GM23338 (cell line): ENCODE results near the gene ZNF670. TPM values are rescaled to one million over a fixed set of nuclear protein-coding genes. Genes with fewer than 3 reads are reported as not detected.

Source experiments
- ATAC-seq: fragments of 200-7000 bp; cut with Tn5 transposase; 3 replicates; pipeline ENCODE4 v1.9.1; 2020
- DNase-seq: peaks from one replicate; pipeline ENCODE4 v3.0.0-alpha.2; 2015; ENCODE audit warnings: low spot score
- H2AFZ ChIP-seq: fragments of 200-600 bp; sonication (generic); 2 replicates; pipeline ENCODE4 v1.8.0; 2016; ENCODE audit warnings: antibody characterized with exemption, mild to moderate bottlenecking, moderate library complexity
- H3F3A ChIP-seq: fragments of 200-600 bp; sonication (generic); replicated peaks from 2 replicates; pipeline ENCODE4 v1.8.0; 2017; ENCODE audit warnings: antibody characterized with exemption, mixed run types, low read depth
- H3K27ac ChIP-seq: fragments of 200-600 bp; sonication (generic); 2 replicates; pipeline ENCODE4 v1.6.1; 2016; ENCODE audit warnings: low read depth
- H3K27me3 ChIP-seq: fragments of 200-600 bp; sonication (generic); 2 replicates; pipeline ENCODE4 v1.8.0; 2016; ENCODE audit warnings: mild to moderate bottlenecking, mixed run types, moderate library complexity; ENCODE audit not compliant: insufficient read depth
- H3K36me3 ChIP-seq: fragments of 200-600 bp; sonication (generic); 2 replicates; pipeline ENCODE4 v1.8.0; 2016; ENCODE audit warnings: mild to moderate bottlenecking; ENCODE audit not compliant: insufficient read depth
- H3K4me1 ChIP-seq: fragments of 200-600 bp; sonication (generic); 2 replicates; pipeline ENCODE4 v1.8.0; 2016; ENCODE audit warnings: mild to moderate bottlenecking, moderate library complexity; ENCODE audit not compliant: insufficient read depth
- H3K4me2 ChIP-seq: fragments of 200-600 bp; sonication (generic); 2 replicates; pipeline ENCODE4 v1.7.1; 2017; ENCODE audit warnings: mixed run types
- H3K4me3 ChIP-seq: fragments of 200-600 bp; sonication (generic); 2 replicates; pipeline ENCODE4 v1.6.1; 2016; ENCODE audit warnings: mixed run types
- H3K79me2 ChIP-seq: fragments of 200-600 bp; sonication (generic); replicated peaks from 2 replicates; pipeline ENCODE4 v1.8.0; 2017; ENCODE audit warnings: mild to moderate bottlenecking; ENCODE audit not compliant: insufficient read depth
- H3K9me2 ChIP-seq: fragments of 200-600 bp; sonication (generic); 2 replicates; pipeline ENCODE4 v1.8.0; 2017; ENCODE audit not compliant: insufficient read depth
- H4K20me1 ChIP-seq: fragments of 200-600 bp; sonication (generic); replicated peaks from 2 replicates; pipeline ENCODE4 v1.8.0; 2017; ENCODE audit warnings: mild to moderate bottlenecking; ENCODE audit not compliant: insufficient read depth
- H3K27ac Mint-ChIP-seq: 2 replicates; pipeline ENCODE4 v1.8.0; 2020; ENCODE audit warnings: inconsistent platforms, mild to moderate bottlenecking, moderate library complexity, mixed read lengths
- H3K27me3 Mint-ChIP-seq: 3 replicates; pipeline ENCODE4 v1.8.0; 2022; ENCODE audit warnings: low read depth, mild to moderate bottlenecking, moderate library complexity, mixed read lengths, inconsistent platforms; ENCODE audit not compliant: insufficient read depth, poor library complexity
- H3K36me3 Mint-ChIP-seq: 3 replicates; pipeline ENCODE4 v1.8.0; 2021; ENCODE audit warnings: low read depth, mild to moderate bottlenecking, inconsistent platforms, moderate library complexity, mixed read lengths
- H3K4me1 Mint-ChIP-seq: 3 replicates; pipeline ENCODE4 v1.8.0; 2020; ENCODE audit warnings: mild to moderate bottlenecking, inconsistent platforms, mixed read lengths
- H3K4me3 Mint-ChIP-seq: 3 replicates; pipeline ENCODE4 v1.8.0; 2021; ENCODE audit warnings: moderate library complexity, mild to moderate bottlenecking, inconsistent platforms, mixed read lengths
- H3K9me3 Mint-ChIP-seq: 3 replicates; pipeline ENCODE4 v1.8.0; 2020; ENCODE audit warnings: moderate library complexity, mild to moderate bottlenecking, inconsistent platforms, mixed read lengths
- CREB1 ChIP-seq: fragments of 250-450 bp; sonication (Bioruptor Pico); IDR thresholded peaks from 2 replicates; pipeline ENCODE4 v1.5.0; 2020; ENCODE audit warnings: low read depth, mild to moderate bottlenecking, moderate library complexity
- CTCF ChIP-seq, 2 experiments: fragments of 200-600 bp in 1 of 2; sonication (generic) in 1 of 2; conservative IDR thresholded peaks; 2 replicates each; pipeline versions ENCODE4 v1.5.1 to v1.6.1; 2016 to 2017; ENCODE audit warnings: antibody characterized with exemption in 2 of 2, low read depth in 2 of 2, mild to moderate bottlenecking in 2 of 2, moderate library complexity in 1 of 2
- ETS1 ChIP-seq: IDR thresholded peaks from 2 replicates; pipeline ENCODE4 v1.6.1; 2016; ENCODE audit warnings: antibody characterized with exemption
- EZH2 ChIP-seq: fragments of 200-600 bp; sonication (generic); IDR thresholded peaks from one replicate; pipeline ENCODE4 v1.8.0; 2017; ENCODE audit warnings: antibody characterized with exemption, mild to moderate bottlenecking, low read depth; ENCODE audit not compliant: unreplicated experiment
- EZH2phosphoT487 ChIP-seq: fragments of 200-600 bp; sonication (generic); IDR thresholded peaks from one replicate; pipeline ENCODE4 v1.8.1; 2018; ENCODE audit warnings: antibody characterized with exemption; ENCODE audit not compliant: unreplicated experiment
- JUNB ChIP-seq: IDR thresholded peaks from one replicate; pipeline ENCODE4 v1.6.1; 2016; ENCODE audit warnings: antibody characterized with exemption; ENCODE audit not compliant: unreplicated experiment
- NANOG ChIP-seq: IDR thresholded peaks from 2 replicates; pipeline ENCODE4 v1.6.1; 2016; ENCODE audit warnings: antibody characterized with exemption, borderline replicate concordance
- POLR2AphosphoS5 ChIP-seq: IDR thresholded peaks from 2 replicates; pipeline ENCODE4 v1.6.1; 2016; ENCODE audit warnings: antibody characterized with exemption, low read depth
- STAT1 ChIP-seq: IDR thresholded peaks from one replicate; pipeline ENCODE4 v1.6.1; 2016; ENCODE audit warnings: antibody characterized with exemption; ENCODE audit not compliant: unreplicated experiment
- ZNF114 ChIP-seq: fragments of 250-450 bp; sonication (Bioruptor Pico); IDR thresholded peaks from 2 replicates; pipeline ENCODE4 v1.5.0; 2020; ENCODE audit warnings: mild to moderate bottlenecking, moderate library complexity
- ZNF331 ChIP-seq: fragments of 250-450 bp; sonication (Bioruptor Pico); IDR thresholded peaks from 2 replicates; pipeline ENCODE4 v1.5.0; 2020; ENCODE audit warnings: low read depth, mild to moderate bottlenecking, moderate library complexity
- polyA plus RNA-seq: library from polyadenylated mRNA; unstranded; fragments of >200 nt; fragmentation: Nextera tagmentation; extraction: Ambion mirVana; gene quantifications from 2 replicates; pipeline ENCODE4 v1.2.1, GENCODE V29; 2016
- total RNA-seq: library from RNA; depleted of rRNA; stranded (reverse); fragments of >200 nt; shearing (Covaris generic); gene quantifications from 2 replicates; pipeline ENCODE4 v1.2.3, GENCODE V29; 2014
- TF ChIP-seq, protein P1 (sequence below): fragments of 250-450 bp; sonication (Bioruptor Pico); IDR thresholded peaks from 2 replicates; pipeline ENCODE4 v1.5.0; 2020; ENCODE audit warnings: mild to moderate bottlenecking, moderate library complexity
- TF ChIP-seq, protein P2 (sequence below): IDR thresholded peaks from one replicate; pipeline ENCODE4 v1.6.1; 2018; ENCODE audit warnings: antibody characterized with exemption; ENCODE audit not compliant: unreplicated experiment

Gene ZNF670
- total and polyA plus RNA-seq, 2 experiments from 2014 or later: 8.0 to 19.3 TPM

DNA sequence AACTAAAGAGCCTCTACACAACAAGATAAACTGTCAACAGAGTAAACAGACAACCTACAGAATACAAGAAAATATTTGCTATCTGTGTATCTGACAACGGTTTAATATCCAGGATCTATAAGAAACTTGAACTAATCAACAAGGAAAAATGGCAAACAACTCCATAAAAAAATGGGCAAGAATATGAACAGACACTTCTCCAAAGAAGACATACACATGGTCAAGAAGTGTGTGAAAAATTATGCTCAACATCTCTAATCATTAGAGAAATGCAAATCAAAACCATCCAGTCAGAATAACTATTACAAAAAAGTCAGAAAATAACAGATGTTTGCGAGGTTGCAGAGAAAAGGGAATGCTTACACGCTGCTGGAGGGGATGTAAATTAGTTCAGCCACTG, 8.0 kb downstream of the ZNF670 start:
- no peak overlapping the region for H2AFZ ChIP-seq
- Mint-ChIP-seq H3K9me3 (peaks cover 63% of the 10 kb centered on the region), H3K27ac (no peak overlapping the region), H3K4me3 (no peak overlapping the region), H3K4me1 (peaks cover 6% of the 10 kb centered on the region; the same call in 2 of the 3 replicates), H3K36me3 (peaks cover 78% of the 10 kb centered on the region), H3K27me3 (peaks cover 2% of the 10 kb centered on the region)
- no peaks in the 10 kb centered on the region for H3K4me1 ChIP-seq
- peaks cover 7% of the 10 kb centered on the region; the same call in 1 of the 2 replicates for H3K36me3 ChIP-seq
- ATAC-seq (no peak), DNase-seq (no peak)
- H3K4me2 ChIP-seq: no peak overlapping the region
- no peak overlapping the region for H3K27ac ChIP-seq
- H3K27me3 ChIP-seq: no peaks in the 10 kb centered on the region
- peaks cover 99% of the 10 kb centered on the region for H3K79me2 ChIP-seq
- no peaks in the 10 kb centered on the region for H3F3A ChIP-seq
- H3K4me3 ChIP-seq: no peak overlapping the region
- no peaks in the 10 kb centered on the region for H3K9me2 ChIP-seq
- H4K20me1 ChIP-seq: peaks cover 29% of the 10 kb centered on the region
- no peak for TF ChIP-seq EZH2phosphoT487
- TF ChIP-seq, protein P1, sequence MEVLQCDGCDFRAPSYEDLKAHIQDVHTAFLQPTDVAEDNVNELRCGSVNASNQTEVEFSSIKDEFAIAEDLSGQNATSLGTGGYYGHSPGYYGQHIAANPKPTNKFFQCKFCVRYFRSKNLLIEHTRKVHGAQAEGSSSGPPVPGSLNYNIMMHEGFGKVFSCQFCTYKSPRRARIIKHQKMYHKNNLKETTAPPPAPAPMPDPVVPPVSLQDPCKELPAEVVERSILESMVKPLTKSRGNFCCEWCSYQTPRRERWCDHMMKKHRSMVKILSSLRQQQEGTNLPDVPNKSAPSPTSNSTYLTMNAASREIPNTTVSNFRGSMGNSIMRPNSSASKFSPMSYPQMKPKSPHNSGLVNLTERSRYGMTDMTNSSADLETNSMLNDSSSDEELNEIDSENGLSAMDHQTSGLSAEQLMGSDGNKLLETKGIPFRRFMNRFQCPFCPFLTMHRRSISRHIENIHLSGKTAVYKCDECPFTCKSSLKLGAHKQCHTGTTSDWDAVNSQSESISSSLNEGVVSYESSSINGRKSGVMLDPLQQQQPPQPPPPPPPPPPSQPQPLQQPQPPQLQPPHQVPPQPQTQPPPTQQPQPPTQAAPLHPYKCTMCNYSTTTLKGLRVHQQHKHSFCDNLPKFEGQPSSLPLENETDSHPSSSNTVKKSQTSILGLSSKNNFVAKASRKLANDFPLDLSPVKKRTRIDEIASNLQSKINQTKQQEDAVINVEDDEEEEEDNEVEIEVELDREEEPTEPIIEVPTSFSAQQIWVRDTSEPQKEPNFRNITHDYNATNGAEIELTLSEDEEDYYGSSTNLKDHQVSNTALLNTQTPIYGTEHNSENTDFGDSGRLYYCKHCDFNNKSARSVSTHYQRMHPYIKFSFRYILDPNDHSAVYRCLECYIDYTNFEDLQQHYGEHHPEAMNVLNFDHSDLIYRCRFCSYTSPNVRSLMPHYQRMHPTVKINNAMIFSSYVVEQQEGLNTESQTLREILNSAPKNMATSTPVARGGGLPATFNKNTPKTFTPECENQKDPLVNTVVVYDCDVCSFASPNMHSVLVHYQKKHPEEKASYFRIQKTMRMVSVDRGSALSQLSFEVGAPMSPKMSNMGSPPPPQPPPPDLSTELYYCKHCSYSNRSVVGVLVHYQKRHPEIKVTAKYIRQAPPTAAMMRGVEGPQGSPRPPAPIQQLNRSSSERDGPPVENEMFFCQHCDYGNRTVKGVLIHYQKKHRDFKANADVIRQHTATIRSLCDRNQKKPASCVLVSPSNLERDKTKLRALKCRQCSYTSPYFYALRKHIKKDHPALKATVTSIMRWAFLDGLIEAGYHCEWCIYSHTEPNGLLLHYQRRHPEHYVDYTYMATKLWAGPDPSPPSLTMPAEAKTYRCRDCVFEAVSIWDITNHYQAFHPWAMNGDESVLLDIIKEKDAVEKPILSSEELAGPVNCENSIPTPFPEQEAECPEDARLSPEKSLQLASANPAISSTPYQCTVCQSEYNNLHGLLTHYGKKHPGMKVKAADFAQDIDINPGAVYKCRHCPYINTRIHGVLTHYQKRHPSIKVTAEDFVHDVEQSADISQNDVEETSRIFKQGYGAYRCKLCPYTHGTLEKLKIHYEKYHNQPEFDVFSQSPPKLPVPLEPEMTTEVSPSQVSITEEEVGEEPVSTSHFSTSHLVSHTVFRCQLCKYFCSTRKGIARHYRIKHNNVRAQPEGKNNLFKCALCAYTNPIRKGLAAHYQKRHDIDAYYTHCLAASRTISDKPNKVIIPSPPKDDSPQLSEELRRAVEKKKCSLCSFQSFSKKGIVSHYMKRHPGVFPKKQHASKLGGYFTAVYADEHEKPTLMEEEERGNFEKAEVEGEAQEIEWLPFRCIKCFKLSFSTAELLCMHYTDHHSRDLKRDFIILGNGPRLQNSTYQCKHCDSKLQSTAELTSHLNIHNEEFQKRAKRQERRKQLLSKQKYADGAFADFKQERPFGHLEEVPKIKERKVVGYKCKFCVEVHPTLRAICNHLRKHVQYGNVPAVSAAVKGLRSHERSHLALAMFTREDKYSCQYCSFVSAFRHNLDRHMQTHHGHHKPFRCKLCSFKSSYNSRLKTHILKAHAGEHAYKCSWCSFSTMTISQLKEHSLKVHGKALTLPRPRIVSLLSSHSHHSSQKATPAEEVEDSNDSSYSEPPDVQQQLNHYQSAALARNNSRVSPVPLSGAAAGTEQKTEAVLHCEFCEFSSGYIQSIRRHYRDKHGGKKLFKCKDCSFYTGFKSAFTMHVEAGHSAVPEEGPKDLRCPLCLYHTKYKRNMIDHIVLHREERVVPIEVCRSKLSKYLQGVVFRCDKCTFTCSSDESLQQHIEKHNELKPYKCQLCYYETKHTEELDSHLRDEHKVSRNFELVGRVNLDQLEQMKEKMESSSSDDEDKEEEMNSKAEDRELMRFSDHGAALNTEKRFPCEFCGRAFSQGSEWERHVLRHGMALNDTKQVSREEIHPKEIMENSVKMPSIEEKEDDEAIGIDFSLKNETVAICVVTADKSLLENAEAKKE: no peak
- no peak for TF ChIP-seq CREB1 (CRISPR knock-in tag)
- TF ChIP-seq ZNF331: no peak
- TF ChIP-seq ZNF114 (CRISPR knock-in tag): no peak
- TF ChIP-seq EZH2: no peak
- no peak for TF ChIP-seq POLR2AphosphoS5
- no peak for TF ChIP-seq ETS1
- no peak for TF ChIP-seq CTCF (conservative IDR thresholded peaks at IDR 0.05; ENCODE audit: low read depth in 2 of 2)
- TF ChIP-seq STAT1: no peak
- TF ChIP-seq NANOG: no peak
- no peak for TF ChIP-seq JUNB
- TF ChIP-seq, protein P2, sequence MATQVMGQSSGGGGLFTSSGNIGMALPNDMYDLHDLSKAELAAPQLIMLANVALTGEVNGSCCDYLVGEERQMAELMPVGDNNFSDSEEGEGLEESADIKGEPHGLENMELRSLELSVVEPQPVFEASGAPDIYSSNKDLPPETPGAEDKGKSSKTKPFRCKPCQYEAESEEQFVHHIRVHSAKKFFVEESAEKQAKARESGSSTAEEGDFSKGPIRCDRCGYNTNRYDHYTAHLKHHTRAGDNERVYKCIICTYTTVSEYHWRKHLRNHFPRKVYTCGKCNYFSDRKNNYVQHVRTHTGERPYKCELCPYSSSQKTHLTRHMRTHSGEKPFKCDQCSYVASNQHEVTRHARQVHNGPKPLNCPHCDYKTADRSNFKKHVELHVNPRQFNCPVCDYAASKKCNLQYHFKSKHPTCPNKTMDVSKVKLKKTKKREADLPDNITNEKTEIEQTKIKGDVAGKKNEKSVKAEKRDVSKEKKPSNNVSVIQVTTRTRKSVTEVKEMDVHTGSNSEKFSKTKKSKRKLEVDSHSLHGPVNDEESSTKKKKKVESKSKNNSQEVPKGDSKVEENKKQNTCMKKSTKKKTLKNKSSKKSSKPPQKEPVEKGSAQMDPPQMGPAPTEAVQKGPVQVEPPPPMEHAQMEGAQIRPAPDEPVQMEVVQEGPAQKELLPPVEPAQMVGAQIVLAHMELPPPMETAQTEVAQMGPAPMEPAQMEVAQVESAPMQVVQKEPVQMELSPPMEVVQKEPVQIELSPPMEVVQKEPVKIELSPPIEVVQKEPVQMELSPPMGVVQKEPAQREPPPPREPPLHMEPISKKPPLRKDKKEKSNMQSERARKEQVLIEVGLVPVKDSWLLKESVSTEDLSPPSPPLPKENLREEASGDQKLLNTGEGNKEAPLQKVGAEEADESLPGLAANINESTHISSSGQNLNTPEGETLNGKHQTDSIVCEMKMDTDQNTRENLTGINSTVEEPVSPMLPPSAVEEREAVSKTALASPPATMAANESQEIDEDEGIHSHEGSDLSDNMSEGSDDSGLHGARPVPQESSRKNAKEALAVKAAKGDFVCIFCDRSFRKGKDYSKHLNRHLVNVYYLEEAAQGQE: no peak
